Cardiac fibroblast (primary cell): ENCODE results near the gene GTSE1.
A peak's percentile ranks its signal among the peaks of the same experiment; 100 is the strongest.
"Not testable (repeated sequence)": the region's sequence is repeated elsewhere in the genome, so short reads cannot be mapped to it uniquely, and the experiment has no call there.

Experiments
- DNase-seq, 2 donors: peaks; one replicate each; pipeline versions ENCODE4 v3.0.0 to v3.0.0-alpha.2; 2010; ENCODE audit warnings: low read depth in 2 of 2
- H3K4me3 ChIP-seq, 2 donors: replicated peaks in 1 of 2; 1 replicate in 1 of 2; 2 replicates in 1 of 2; pipeline ENCODE4 v1.5.1; 2011; ENCODE audit warnings: low read depth in 2 of 2, low read length in 2 of 2, mild to moderate bottlenecking in 2 of 2, moderate library complexity in 1 of 2
- CTCF ChIP-seq: IDR thresholded peaks from one replicate; pipeline ENCODE4 v1.5.1; 2011; ENCODE audit warnings: low read depth, mild to moderate bottlenecking, low read length, inconsistent platforms

Gene GTSE1

GRCh38 chr22:46256358-46256958 is 40.2 kb upstream of the GTSE1 start:
- TF ChIP-seq CTCF = no peak
- no peak overlapping the region for H3K4me3 ChIP-seq
- DNase-seq = no peak

- DNase-seq = no peak
- TF ChIP-seq CTCF = no peak
- H3K4me3 ChIP-seq = no peak overlapping the region
These were observed 37.3 kb upstream of the GTSE1 start for GRCh38 chr22:46259374-46259773.

GRCh38 chr22:46260038-46260437 is 36.6 kb upstream of the GTSE1 start:
- TF ChIP-seq CTCF = no peak
- H3K4me3 ChIP-seq = no peak overlapping the region
- DNase-seq = no peak

- no peak for TF ChIP-seq CTCF
- no peak overlapping the region for H3K4me3 ChIP-seq
- peak; percentile 49 to 54 for DNase-seq
These were observed 34.0 kb upstream of the GTSE1 start for GRCh38 chr22:46262449-46263215.

GRCh38 chr22:46263216-46263590 is 33.5 kb upstream of the GTSE1 start, which contains the start of gene PKDREJ:
Gene PKDREJ, minus strand, starts transcription at chr22:46263343. Its CDS starts 21 bp downstream, at chr22:46263322.
- no peak for TF ChIP-seq CTCF
- no peak within 1 kb of the TSS for H3K4me3 ChIP-seq
- no peak for DNase-seq

- H3K4me3 ChIP-seq, DNase-seq: not testable (repeated sequence)
These were observed 32.1 kb upstream of the GTSE1 start for GRCh38 chr22:46264520-46264919.

GRCh38 chr22:46265627-46266026 is 31.0 kb upstream of the GTSE1 start:
- DNase-seq, H3K4me3 ChIP-seq: not testable (repeated sequence)
